HG03064 (cell line): Measurements from ENCODE around the gene CCDC201.
"Not testable (repeated sequence)": the region's sequence is repeated elsewhere in the genome, so short reads cannot be mapped to it uniquely, and the experiment has no call there.

Experiments
- ATAC-seq: cut with Tn5 transposase; IDR thresholded peaks from one replicate; pipeline ENCODE4 v1.9.1; 2021; ENCODE audit warnings: low read depth; ENCODE audit not compliant: unreplicated experiment

Gene CCDC201

GRCh38 chr7:45827731-45828130, 45.2 kb downstream of the CCDC201 start:
- ATAC-seq: not testable (repeated sequence)

GRCh38 chr7:45826550-45826949, 46.3 kb downstream of the CCDC201 start:
- ATAC-seq: not testable (repeated sequence)

GRCh38 chr7:45818763-45819162, 54.1 kb downstream of the CCDC201 start:
- not testable (repeated sequence) for ATAC-seq

GRCh38 chr7:45817913-45818312, 55.0 kb downstream of the CCDC201 start:
- not testable (repeated sequence) for ATAC-seq

GRCh38 chr7:45817016-45817415, 55.9 kb downstream of the CCDC201 start:
- not testable (repeated sequence) for ATAC-seq

DNA sequence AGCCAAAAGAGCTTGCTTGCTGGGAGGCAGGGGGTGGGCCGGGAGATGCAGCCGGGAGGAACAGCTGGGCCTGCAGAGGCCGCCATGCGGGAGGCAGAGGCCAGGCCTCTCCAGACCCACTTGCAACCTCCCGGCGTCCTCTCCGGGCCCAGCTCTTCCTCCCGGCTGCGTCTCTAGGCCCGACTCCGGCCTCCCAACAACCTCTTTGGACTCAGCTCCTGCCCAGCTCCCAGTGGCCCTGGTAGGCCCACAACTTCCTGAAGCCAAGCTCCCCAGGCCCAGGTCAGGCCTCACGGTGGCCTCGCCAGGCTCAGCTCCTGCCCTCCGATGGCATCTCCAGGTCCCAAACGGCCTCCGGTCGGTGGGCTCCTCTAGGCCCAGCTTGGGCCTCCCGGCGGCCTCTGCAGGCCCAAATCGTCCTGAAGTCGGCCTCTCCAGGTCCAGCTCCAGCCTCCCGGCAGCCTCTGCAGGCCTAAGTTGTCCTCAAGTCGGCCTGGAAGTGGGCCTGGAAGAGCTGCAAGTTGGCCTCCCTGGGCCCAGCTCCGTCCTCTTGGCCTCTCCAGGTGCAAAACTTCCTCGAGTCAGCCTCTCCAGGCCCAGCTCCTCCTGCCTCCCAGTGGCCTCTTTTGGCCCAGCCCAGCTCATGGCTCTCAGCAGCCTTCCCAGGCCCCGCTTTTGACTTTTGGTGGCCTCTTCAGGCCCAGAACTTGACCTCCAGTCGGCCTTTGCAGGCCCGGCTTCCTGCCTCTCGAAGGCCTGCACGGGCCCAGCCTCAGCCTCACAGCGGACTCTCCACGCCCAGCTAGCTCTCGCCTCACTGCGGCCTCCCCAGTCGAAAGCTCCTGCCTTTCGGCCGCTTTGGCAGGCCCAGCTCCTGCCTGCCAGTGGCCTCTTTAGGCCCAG, 58.4 kb downstream of the CCDC201 start:
- not testable (repeated sequence) for ATAC-seq

- not testable (repeated sequence) for ATAC-seq
These were observed 59.1 kb downstream of the CCDC201 start for GRCh38 chr7:45813771-45814170.

GRCh38 chr7:45812946-45813345, 59.9 kb downstream of the CCDC201 start:
- no peak for ATAC-seq

GRCh38 chr7:45811652-45812234, 61.1 kb downstream of the CCDC201 start:
- not testable (repeated sequence) for ATAC-seq

DNA sequence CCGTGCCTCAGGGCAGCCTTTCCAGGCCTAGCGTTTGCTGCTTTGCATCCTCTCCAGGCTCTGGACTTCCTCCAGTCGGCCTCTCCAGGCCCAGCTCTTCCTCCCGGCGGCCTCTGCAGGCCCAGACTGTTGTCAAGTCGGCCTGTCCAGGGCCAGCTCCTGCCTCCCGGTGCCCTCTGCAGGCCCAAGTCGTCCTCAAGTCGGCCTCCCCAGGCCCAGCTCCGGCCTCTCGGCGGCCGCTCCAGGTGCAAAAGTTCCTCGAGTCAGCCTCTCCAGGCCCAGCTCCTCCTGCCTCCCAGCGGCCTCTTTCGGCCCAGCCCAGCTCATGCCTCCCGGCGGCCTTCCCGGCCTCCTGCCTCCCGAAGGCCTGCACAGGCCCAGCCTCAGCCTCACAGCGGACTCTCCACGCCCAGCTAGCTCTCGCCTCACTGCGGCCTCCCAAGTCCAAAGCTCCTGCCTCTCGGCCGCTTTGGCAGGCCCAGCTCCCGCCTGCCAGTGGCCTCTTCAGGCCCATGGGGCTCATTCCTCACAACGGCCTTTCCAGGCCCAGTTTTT, 62.4 kb downstream of the CCDC201 start:
- not testable (repeated sequence) for ATAC-seq
